B cell (primary cell): ENCODE data around the gene AGR3. TPM values are rescaled to one million over a fixed set of nuclear protein-coding genes. Genes with fewer than 3 reads are reported as not detected.

Experiments used
- ATAC-seq: fragments of 200-7000 bp; cut with Tn5 transposase; one replicate; pipeline ENCODE4 v1.10.0; 2021; ENCODE audit warnings: low read depth, mild to moderate bottlenecking, moderate number of reproducible peaks, moderate library complexity
- CTCF ChIA-PET: fragments of 350-600 bp; sonication (Branson Sonifier 250); formaldehyde crosslinking; loops from one replicate; lab custom pipeline; 2021; ENCODE audit warnings: antibody characterized with exemption, inconsistent platforms; lab: Charles Lee
- POLR2A ChIA-PET: fragments of 350-600 bp; sonication (Branson Sonifier 250); formaldehyde crosslinking; loops from one replicate; lab custom pipeline; 2021; ENCODE audit warnings: antibody characterized with exemption; lab: Charles Lee
- DNase-seq: peaks from one replicate; pipeline ENCODE4 v3.0.0; 2013
- H2AFZ ChIP-seq: 2 replicates; pipeline ENCODE4 v1.6.1; 2012; ENCODE audit warnings: mild to moderate bottlenecking, low read depth, low read length; ENCODE audit not compliant: insufficient read depth, poor library complexity, severe bottlenecking
- H3K27ac ChIP-seq, 2 donors: 1 replicate in 1 of 2; 2 replicates in 1 of 2; pipeline ENCODE4 v1.5.1; 2012 to 2013; ENCODE audit warnings: low read length in 2 of 2, mild to moderate bottlenecking in 2 of 2, moderate library complexity in 1 of 2
- H3K27me3 ChIP-seq, 4 experiments: fragments of 200-600 bp in 1 of 4; sonication (generic) in 1 of 4; replicated peaks in 1 of 4; 1 replicate in 2 of 4; 2 replicates in 2 of 4; pipeline versions ENCODE4 v1.6.1 to v1.7.0; 2013 to 2016; ENCODE audit warnings: low read length in 3 of 4, mild to moderate bottlenecking in 2 of 4, mixed read lengths in 1 of 4, moderate library complexity in 1 of 4; ENCODE audit not compliant: insufficient read depth in 4 of 4, control insufficient read depth in 3 of 4; ENCODE audit errors: control extremely low read depth in 1 of 4
- H3K36me3 ChIP-seq, 2 experiments: replicated peaks in 1 of 2; 1 replicate in 1 of 2; 2 replicates in 1 of 2; pipeline versions ENCODE4 v1.6.1 to v1.7.1; 2013; ENCODE audit warnings: low read length in 1 of 2; ENCODE audit not compliant: insufficient read depth in 2 of 2, control insufficient read depth in 1 of 2; ENCODE audit errors: control extremely low read depth in 1 of 2, extremely low read depth in 1 of 2
- H3K4me1 ChIP-seq, 2 donors: fragments of 200-600 bp in 1 of 2; sonication (generic) in 1 of 2; 1 replicate in 1 of 2; 2 replicates in 1 of 2; pipeline versions ENCODE4 v1.5.1 to v1.6.1; 2013 to 2017; ENCODE audit warnings: low read length in 2 of 2; ENCODE audit not compliant: control insufficient read depth in 2 of 2, insufficient read depth in 2 of 2
- H3K4me2 ChIP-seq: replicated peaks from 2 replicates; pipeline ENCODE3; 2012; ENCODE audit warnings: mild to moderate bottlenecking, low read depth, low read length; ENCODE audit not compliant: poor library complexity, severe bottlenecking
- H3K4me3 ChIP-seq, 5 experiments: fragments of 200-600 bp in 1 of 5; sonication (generic) in 1 of 5; 1 replicate in 3 of 5; 2 replicates in 2 of 5; pipeline versions ENCODE4 v1.5.1 to v1.7.0; 2011 to 2016; ENCODE audit warnings: low read length in 4 of 5, mild to moderate bottlenecking in 4 of 5, low read depth in 2 of 5, control low read depth in 1 of 5, moderate library complexity in 1 of 5; ENCODE audit not compliant: insufficient read depth in 1 of 5; ENCODE audit errors: control extremely low read depth in 1 of 5, extremely low read depth in 1 of 5
- H3K79me2 ChIP-seq: fragments of 200-600 bp; sonication (generic); one replicate; pipeline ENCODE4 v1.6.0; 2016; ENCODE audit warnings: low read length; ENCODE audit not compliant: control insufficient read depth, insufficient read depth
- H3K9ac ChIP-seq: fragments of 200-600 bp; sonication (generic); 2 replicates; pipeline ENCODE4 v1.6.1; 2017; ENCODE audit warnings: mild to moderate bottlenecking, low read length, moderate library complexity
- H3K9me3 ChIP-seq, 3 donors: one replicate each; pipeline versions ENCODE4 v1.6.1 to v1.7.1; 2013; ENCODE audit warnings: low read length in 2 of 3; ENCODE audit not compliant: control insufficient read depth in 2 of 3, insufficient read depth in 1 of 3; ENCODE audit errors: control extremely low read depth in 1 of 3
- H4K20me1 ChIP-seq: 2 replicates; pipeline ENCODE4 v1.6.0; 2012; ENCODE audit warnings: mild to moderate bottlenecking, low read length; ENCODE audit not compliant: insufficient read depth, control insufficient read depth, poor library complexity, severe bottlenecking
- H3K27ac Mint-ChIP-seq: one replicate; pipeline ENCODE4 v1.8.0; 2021; ENCODE audit warnings: mixed read lengths
- H3K27me3 Mint-ChIP-seq: one replicate; pipeline ENCODE4 v1.8.0; 2021; ENCODE audit warnings: mixed read lengths
- H3K4me1 Mint-ChIP-seq: one replicate; pipeline ENCODE4 v1.8.0; 2021; ENCODE audit warnings: mixed read lengths
- H3K4me3 Mint-ChIP-seq: one replicate; pipeline ENCODE4 v1.8.0; 2021; ENCODE audit warnings: mixed read lengths
- H3K9me3 Mint-ChIP-seq: one replicate; pipeline ENCODE4 v1.8.0; 2022; ENCODE audit warnings: mixed read lengths; ENCODE audit not compliant: insufficient read depth
- EZH2 ChIP-seq: IDR thresholded peaks from 2 replicates; pipeline ENCODE4 v1.6.1; 2012; ENCODE audit warnings: borderline replicate concordance, low read depth, mild to moderate bottlenecking, moderate library complexity, low read length; ENCODE audit not compliant: insufficient read depth, poor library complexity, severe bottlenecking
- WGBS: methylation state at CpG from one replicate; pipeline ENCODE4 v1.1.5; 2013; ENCODE audit warnings: missing lambda C conversion rate; ENCODE audit not compliant: insufficient coverage; 5-methylcytosine and 5-hydroxymethylcytosine counted together
- intact Hi-C: fragments of 100-400 bp; cut with micrococcal nuclease; formaldehyde crosslinking; loops from one replicate; pipeline ENCODE4 v1.10.0; 2022
- polyA plus RNA-seq: library from polyadenylated mRNA; depleted of rRNA; stranded (reverse); fragments of >200 nt; gene quantifications from 2 replicates; pipeline ENCODE4 v1.2.3, GENCODE V29; 2012
- total RNA-seq, 2 donors: library from RNA; stranded (reverse); fragments of 120-200 nt in 1 of 2; gene quantifications; 1 replicate in 1 of 2; 2 replicates in 1 of 2; pipeline versions ENCODE4 v1.2.3 to v1.2.4, GENCODE V29; 2013 to 2022
- TF ChIP-seq, protein P1 (sequence below): fragments of 200-600 bp; IDR thresholded peaks from one replicate; pipeline ENCODE4 v1.8.0; 2022; ENCODE audit warnings: antibody characterized with exemption, mild to moderate bottlenecking

The AGR3 gene
- total and polyA plus RNA-seq, 2 donors (not counting 1 experiment from before 2014, with no cell fraction given): not detected

DNA sequence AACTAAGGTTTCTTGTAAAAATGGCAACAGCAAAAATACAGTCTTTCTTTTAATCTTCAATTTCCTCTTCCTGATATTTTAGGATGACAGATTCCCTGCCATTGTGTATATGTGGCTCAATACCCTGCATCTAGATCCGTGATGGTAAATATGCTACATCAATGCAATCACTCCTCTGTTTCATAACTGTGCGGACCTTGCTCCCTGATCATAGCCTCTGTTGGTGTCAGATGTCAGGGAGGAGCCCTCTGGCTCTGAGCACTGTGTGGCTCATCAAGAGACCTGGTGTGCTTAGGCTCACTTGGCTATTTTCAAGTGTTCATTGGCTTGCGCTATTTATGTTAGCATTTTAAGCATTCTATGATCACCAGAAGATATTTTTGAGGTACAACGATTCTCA lies 33.0 kb upstream of the AGR3 start:
- Histone ChIP-seq H3K79me2 (no peaks in the 10 kb centered on the region), H3K4me1 (peaks cover 3 to 8% of the 10 kb centered on the region in 2 donors), H3K4me3 (no peak overlapping the region), H3K27me3 (no peaks in the 10 kb centered on the region), H3K9me3 (peaks cover 0 to 6% (median 0%) of the 10 kb centered on the region in 3 donors), H3K9ac (no peak overlapping the region), H3K36me3 (no peaks in the 10 kb centered on the region), H4K20me1 (no peaks in the 10 kb centered on the region), H2AFZ (no peak overlapping the region), H3K4me2 (no peak overlapping the region), H3K27ac (no peak overlapping the region)
- no peak for ATAC-seq
- H3K4me1 Mint-ChIP-seq: peaks cover 9% of the 10 kb centered on the region
- DNase-seq: no peak
- ChIA-PET POLR2A (no interaction called here), CTCF (interaction anchor here (1.0 to 2.4 kb wide), 3 partner anchors 68 to 220 kb away, joined by 3 to 11 read pairs (median 4); no protein-coding TSS in a partner anchor)
- 100% methylated on average over 2 of the region's 4 CpGs for WGBS
- intact Hi-C loops: loop anchor here (5.0 kb wide), 1 partner anchor 157 kb away; no protein-coding TSS in a partner anchor
- no peaks in the 10 kb centered on the region for H3K27me3 Mint-ChIP-seq
- H3K9me3 Mint-ChIP-seq: peaks cover 4% of the 10 kb centered on the region
- no peak overlapping the region for H3K27ac Mint-ChIP-seq
- TF ChIP-seq EZH2: no peak
- TF ChIP-seq, protein P1, sequence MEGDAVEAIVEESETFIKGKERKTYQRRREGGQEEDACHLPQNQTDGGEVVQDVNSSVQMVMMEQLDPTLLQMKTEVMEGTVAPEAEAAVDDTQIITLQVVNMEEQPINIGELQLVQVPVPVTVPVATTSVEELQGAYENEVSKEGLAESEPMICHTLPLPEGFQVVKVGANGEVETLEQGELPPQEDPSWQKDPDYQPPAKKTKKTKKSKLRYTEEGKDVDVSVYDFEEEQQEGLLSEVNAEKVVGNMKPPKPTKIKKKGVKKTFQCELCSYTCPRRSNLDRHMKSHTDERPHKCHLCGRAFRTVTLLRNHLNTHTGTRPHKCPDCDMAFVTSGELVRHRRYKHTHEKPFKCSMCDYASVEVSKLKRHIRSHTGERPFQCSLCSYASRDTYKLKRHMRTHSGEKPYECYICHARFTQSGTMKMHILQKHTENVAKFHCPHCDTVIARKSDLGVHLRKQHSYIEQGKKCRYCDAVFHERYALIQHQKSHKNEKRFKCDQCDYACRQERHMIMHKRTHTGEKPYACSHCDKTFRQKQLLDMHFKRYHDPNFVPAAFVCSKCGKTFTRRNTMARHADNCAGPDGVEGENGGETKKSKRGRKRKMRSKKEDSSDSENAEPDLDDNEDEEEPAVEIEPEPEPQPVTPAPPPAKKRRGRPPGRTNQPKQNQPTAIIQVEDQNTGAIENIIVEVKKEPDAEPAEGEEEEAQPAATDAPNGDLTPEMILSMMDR: no peak
- H3K4me3 Mint-ChIP-seq: no peak overlapping the region

DNA sequence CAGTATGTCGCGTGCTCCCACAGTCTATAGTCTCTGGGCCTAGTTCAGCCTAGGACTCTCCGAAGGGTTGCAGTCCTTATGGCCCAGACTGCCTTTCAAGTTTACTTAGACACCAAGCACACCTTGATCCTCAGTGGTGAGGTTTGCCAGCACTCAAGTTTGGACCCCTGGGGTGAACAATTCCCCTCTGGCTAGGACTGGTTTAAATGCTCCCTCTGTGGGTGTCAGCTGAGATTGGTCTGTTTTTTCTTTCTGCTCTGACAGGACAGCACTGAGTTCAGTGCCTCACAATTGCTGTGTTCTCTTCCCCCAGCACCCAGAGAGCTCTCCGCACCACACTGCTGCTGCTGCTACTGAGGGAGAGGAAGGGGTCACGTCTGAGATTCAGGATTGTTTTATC lies 31.9 kb upstream of the AGR3 start:
- Mint-ChIP-seq H3K27ac (no peak overlapping the region), H3K4me3 (no peak overlapping the region), H3K4me1 (peaks cover 9% of the 10 kb centered on the region), H3K9me3 (peaks cover 4% of the 10 kb centered on the region), H3K27me3 (peaks cover 1% of the 10 kb centered on the region)
- H3K4me3 ChIP-seq: no peak overlapping the region
- peaks cover 0 to 6% (median 0%) of the 10 kb centered on the region in 3 donors for H3K9me3 ChIP-seq
- no peak for TF ChIP-seq EZH2
- TF ChIP-seq, protein P1: no peak
- POLR2A ChIA-PET: no interaction called here
- no peak overlapping the region for H2AFZ ChIP-seq
- H3K27ac ChIP-seq: no peak overlapping the region
- no peaks in the 10 kb centered on the region for H3K36me3 ChIP-seq
- no peaks in the 10 kb centered on the region for H3K79me2 ChIP-seq
- H3K9ac ChIP-seq: no peak overlapping the region
- CTCF ChIA-PET: interaction anchor here (2.4 kb wide), 1 partner anchor 219 kb away, joined by 11 read pairs; no protein-coding TSS in a partner anchor
- no peak overlapping the region for H3K4me2 ChIP-seq
- ATAC-seq (no peak), DNase-seq (no peak)
- 93% methylated on average over 4 of the region's 5 CpGs for WGBS
- H4K20me1 ChIP-seq: no peaks in the 10 kb centered on the region
- no peaks in the 10 kb centered on the region for H3K27me3 ChIP-seq
- intact Hi-C loops: no loop called here
- H3K4me1 ChIP-seq: peaks cover 3 to 8% of the 10 kb centered on the region in 2 donors
